ENCODE data around the gene VGLL4.

GRCh38 chr3:11521167-11521566 lies 122.5 kb downstream of the VGLL4 start:
- no peak for TF ChIP-seq EZH2 (IDR thresholded peaks at IDR 0.05; ENCODE audit: insufficient read depth, poor library complexity, severe bottlenecking)
- no peak for TF ChIP-seq EZH2phosphoT487 (IDR thresholded peaks at IDR 0.05; ENCODE audit: insufficient read depth, low read depth)

Measured in GM23248 (cell line).